HAP-1 (cell line): ENCODE measurements around the gene LEKR1.

ENCODE experiments used
- DNase-seq, 2 experiments: peaks; one replicate each; pipeline ENCODE4 v3.0.0-alpha.2; 2016 to 2020; ENCODE audit warnings: low spot score in 2 of 2
- H3K27me3 ChIP-seq: fragments of 250-450 bp; sonication (Bioruptor Pico); 2 replicates; pipeline ENCODE4 v1.5.1; 2020; ENCODE audit warnings: low read depth, mild to moderate bottlenecking, moderate library complexity
- H3K36me3 ChIP-seq: fragments of 250-450 bp; sonication (Bioruptor Pico); replicated peaks from 2 replicates; pipeline ENCODE4 v1.5.1; 2020; ENCODE audit warnings: mild to moderate bottlenecking
- H3K4me1 ChIP-seq: fragments of 250-450 bp; sonication (Bioruptor Pico); 2 replicates; pipeline ENCODE4 v1.5.1; 2020; ENCODE audit warnings: mild to moderate bottlenecking
- H3K4me3 ChIP-seq: fragments of 250-450 bp; sonication (Bioruptor Pico); 2 replicates; pipeline ENCODE4 v1.5.1; 2020; ENCODE audit warnings: mild to moderate bottlenecking, moderate library complexity
- H3K9me3 ChIP-seq: fragments of 250-450 bp; sonication (Bioruptor Pico); 2 replicates; pipeline ENCODE4 v1.5.1; 2020; ENCODE audit warnings: mild to moderate bottlenecking, moderate library complexity
- in situ Hi-C: fragments of 300-500 bp; cut with MboI; formaldehyde crosslinking; loops from 3 replicates; pipeline ENCODE4 v1.14.3; 2020; ENCODE audit warnings: low sequenced_read_pairs, inconsistent platforms, mixed read lengths

The LEKR1 gene

GRCh38 chr3:157030712-157031111 lies 204.6 kb downstream of the LEKR1 start:
- DNase-seq, result no peak
- Histone ChIP-seq H3K36me3 (no peaks in the 10 kb centered on the region), H3K4me1 (no peaks in the 10 kb centered on the region), H3K27me3 (0 out of 2 replicates have a peak, but pooled peaks cover 2% of the 10 kb centered on the region), H3K4me3 (no peak overlapping the region), H3K9me3 (no peaks in the 10 kb centered on the region)
- in situ Hi-C loops, result no loop called here

- H3K36me3 ChIP-seq, result no peaks in the 10 kb centered on the region
- H3K9me3 ChIP-seq, result no peaks in the 10 kb centered on the region
- no peaks in the 10 kb centered on the region for H3K4me1 ChIP-seq
- in situ Hi-C loops, result no loop called here
- H3K27me3 ChIP-seq, result 0 out of 2 replicates have a peak, but pooled peaks cover 9% of the 10 kb centered on the region
- H3K4me3 ChIP-seq, result no peak overlapping the region
- DNase-seq, result no peak
Observed at GRCh38 chr3:157033001-157033400, 206.8 kb downstream of the LEKR1 start.

- no peaks in the 10 kb centered on the region for H3K9me3 ChIP-seq
- H3K4me1 ChIP-seq, result no peaks in the 10 kb centered on the region
- no peak for DNase-seq
- H3K4me3 ChIP-seq, result no peak overlapping the region
- in situ Hi-C loops, result no loop called here
- H3K27me3 ChIP-seq, result 0 out of 2 replicates have a peak, but pooled peaks cover 6% of the 10 kb centered on the region
- no peaks in the 10 kb centered on the region for H3K36me3 ChIP-seq
Observed at GRCh38 chr3:157040456-157040855, 214.3 kb downstream of the LEKR1 start.

GRCh38 chr3:157042226-157042625 lies 216.1 kb downstream of the LEKR1 start:
- in situ Hi-C loops, result no loop called here
- Histone ChIP-seq H3K4me1 (no peaks in the 10 kb centered on the region), H3K9me3 (no peaks in the 10 kb centered on the region), H3K4me3 (no peak overlapping the region), H3K27me3 (no peaks in the 10 kb centered on the region), H3K36me3 (no peaks in the 10 kb centered on the region)
- DNase-seq, result no peak

- H3K27me3 ChIP-seq, result no peaks in the 10 kb centered on the region
- H3K36me3 ChIP-seq, result no peaks in the 10 kb centered on the region
- no peaks in the 10 kb centered on the region for H3K9me3 ChIP-seq
- no peaks in the 10 kb centered on the region for H3K4me1 ChIP-seq
- in situ Hi-C loops, result no loop called here
- H3K4me3 ChIP-seq, result no peak overlapping the region
- no peak for DNase-seq
Observed at GRCh38 chr3:157043771-157044170, 217.6 kb downstream of the LEKR1 start.

GRCh38 chr3:157045238-157045850 lies 219.2 kb downstream of the LEKR1 start:
- in situ Hi-C loops, result no loop called here
- Histone ChIP-seq H3K4me1 (no peaks in the 10 kb centered on the region), H3K36me3 (no peaks in the 10 kb centered on the region), H3K4me3 (no peak overlapping the region), H3K27me3 (no peaks in the 10 kb centered on the region), H3K9me3 (no peaks in the 10 kb centered on the region)
- DNase-seq, result no peak

- no peak overlapping the region for H3K4me3 ChIP-seq
- H3K9me3 ChIP-seq, result no peaks in the 10 kb centered on the region
- no peak for DNase-seq
- in situ Hi-C loops, result no loop called here
- no peaks in the 10 kb centered on the region for H3K36me3 ChIP-seq
- no peaks in the 10 kb centered on the region for H3K27me3 ChIP-seq
- H3K4me1 ChIP-seq, result no peaks in the 10 kb centered on the region
Observed at GRCh38 chr3:157046520-157046919, 220.4 kb downstream of the LEKR1 start.

GRCh38 chr3:157051055-157051454 lies 224.9 kb downstream of the LEKR1 start:
- no peak for DNase-seq
- Histone ChIP-seq H3K4me3 (no peak overlapping the region), H3K9me3 (no peaks in the 10 kb centered on the region), H3K4me1 (no peaks in the 10 kb centered on the region), H3K36me3 (no peaks in the 10 kb centered on the region), H3K27me3 (no peaks in the 10 kb centered on the region)
- in situ Hi-C loops, result no loop called here

GRCh38 chr3:157051591-157051990 lies 225.4 kb downstream of the LEKR1 start:
- in situ Hi-C loops, result no loop called here
- DNase-seq, result no peak
- H3K36me3 ChIP-seq, result no peaks in the 10 kb centered on the region
- H3K4me1 ChIP-seq, result no peaks in the 10 kb centered on the region; the same call in 1 of the 2 replicates
- no peaks in the 10 kb centered on the region for H3K9me3 ChIP-seq
- no peaks in the 10 kb centered on the region for H3K27me3 ChIP-seq
- H3K4me3 ChIP-seq, result no peak overlapping the region

GRCh38 chr3:157056035-157056434 lies 229.9 kb downstream of the LEKR1 start:
- H3K4me3 ChIP-seq, result no peak overlapping the region
- H3K36me3 ChIP-seq, result no peaks in the 10 kb centered on the region
- DNase-seq, result no peak
- no peaks in the 10 kb centered on the region for H3K27me3 ChIP-seq
- H3K9me3 ChIP-seq, result no peaks in the 10 kb centered on the region
- H3K4me1 ChIP-seq, result peaks cover 8% of the 10 kb centered on the region
- in situ Hi-C loops, result no loop called here

- no peak overlapping the region for H3K4me3 ChIP-seq
- in situ Hi-C loops, result no loop called here
- H3K36me3 ChIP-seq, result no peaks in the 10 kb centered on the region
Observed at GRCh38 chr3:157058392-157059071, 232.4 kb downstream of the LEKR1 start.

GRCh38 chr3:157059181-157059580 lies 233.0 kb downstream of the LEKR1 start:
- in situ Hi-C loops, result no loop called here
- H3K4me3 ChIP-seq, result no peak overlapping the region
- no peaks in the 10 kb centered on the region for H3K27me3 ChIP-seq
- H3K9me3 ChIP-seq, result no peaks in the 10 kb centered on the region
- no peak for DNase-seq
- peaks cover 11% of the 10 kb centered on the region for H3K4me1 ChIP-seq
- H3K36me3 ChIP-seq, result no peaks in the 10 kb centered on the region

More at GRCh38 chr3:157058392-157059071, 232.4 kb downstream of the LEKR1 start:
- DNase-seq, result no peak
- Histone ChIP-seq H3K9me3 (no peaks in the 10 kb centered on the region), H3K27me3 (no peaks in the 10 kb centered on the region), H3K4me1 (peaks cover 11% of the 10 kb centered on the region)

GRCh38 chr3:157059661-157060060 lies 233.5 kb downstream of the LEKR1 start:
- Histone ChIP-seq H3K36me3 (no peaks in the 10 kb centered on the region), H3K27me3 (no peaks in the 10 kb centered on the region), H3K4me3 (no peak overlapping the region), H3K9me3 (no peaks in the 10 kb centered on the region), H3K4me1 (peaks cover 11% of the 10 kb centered on the region)
- DNase-seq, result no peak
- in situ Hi-C loops, result no loop called here

- DNase-seq, result peak in 1 of 2 experiments; percentile 62
- in situ Hi-C loops, result no loop called here
- peaks cover 11% of the 10 kb centered on the region for H3K4me1 ChIP-seq
- H3K27me3 ChIP-seq, result no peaks in the 10 kb centered on the region
- no peaks in the 10 kb centered on the region for H3K36me3 ChIP-seq
- H3K4me3 ChIP-seq, result no peak overlapping the region
- no peaks in the 10 kb centered on the region for H3K9me3 ChIP-seq
Observed at GRCh38 chr3:157061265-157061664, 235.1 kb downstream of the LEKR1 start.
